Liver (tissue), 9 donors: ENCODE data around the gene MYO7A. TPM values are rescaled to one million over a fixed set of nuclear protein-coding genes. Genes with fewer than 3 reads are reported as not detected.

Source experiments
- DNase-seq: peaks from one replicate; pipeline ENCODE4 v3.0.0-alpha.2; 2017; ENCODE audit warnings: low spot score
- H3K27ac ChIP-seq, 2 donors: one replicate each; pipeline ENCODE4 v1.7.0; 2013; ENCODE audit warnings: inconsistent platforms in 2 of 2, low read length in 2 of 2, control low read depth in 1 of 2, low read depth in 1 of 2, mild to moderate bottlenecking in 1 of 2
- H3K27me3 ChIP-seq, 4 donors: one replicate each; pipeline versions ENCODE4 v1.6.1 to v1.7.0; 2013; ENCODE audit warnings: low read length in 3 of 4, inconsistent platforms in 1 of 4, mild to moderate bottlenecking in 1 of 4, moderate library complexity in 1 of 4; ENCODE audit not compliant: control insufficient read depth in 4 of 4, insufficient read depth in 4 of 4
- H3K36me3 ChIP-seq, 4 donors: one replicate each; pipeline versions ENCODE4 v1.6.1 to v1.7.0; 2013; ENCODE audit warnings: low read length in 3 of 4, mild to moderate bottlenecking in 3 of 4, low read depth in 1 of 4, moderate library complexity in 1 of 4; ENCODE audit not compliant: control insufficient read depth in 4 of 4, insufficient read depth in 3 of 4
- H3K4me1 ChIP-seq, 4 donors: one replicate each; pipeline versions ENCODE4 v1.6.1 to v1.7.0; 2013; ENCODE audit warnings: low read length in 3 of 4, mild to moderate bottlenecking in 3 of 4, moderate library complexity in 1 of 4; ENCODE audit not compliant: control insufficient read depth in 4 of 4, insufficient read depth in 4 of 4
- H3K4me3 ChIP-seq, 3 donors: one replicate each; pipeline versions ENCODE4 v1.6.1 to v1.7.0; 2013; ENCODE audit warnings: low read length in 3 of 3, control low read depth in 1 of 3, low read depth in 1 of 3, mild to moderate bottlenecking in 1 of 3
- H3K9ac ChIP-seq, 2 donors: one replicate each; pipeline ENCODE4 v1.7.0; 2013; ENCODE audit warnings: low read length in 2 of 2, mild to moderate bottlenecking in 2 of 2, moderate library complexity in 2 of 2, control low read depth in 1 of 2, low read depth in 1 of 2
- H3K9me3 ChIP-seq, 4 donors: one replicate each; pipeline versions ENCODE4 v1.6.1 to v1.7.0; 2013; ENCODE audit warnings: low read length in 3 of 4; ENCODE audit not compliant: control insufficient read depth in 4 of 4
- EGR1 ChIP-seq, 2 donors: IDR thresholded peaks; 2 replicates each; pipeline ENCODE4 v1.6.1; 2016 to 2018; ENCODE audit warnings: antibody characterized with exemption in 2 of 2, low read depth in 2 of 2
- FOXA1 ChIP-seq: IDR thresholded peaks from 2 replicates; pipeline ENCODE4 v1.6.1; 2016; ENCODE audit warnings: antibody characterized with exemption
- GABPA ChIP-seq, 2 donors: IDR thresholded peaks in 1 of 2; conservative IDR thresholded peaks in 1 of 2; 2 replicates each; pipeline ENCODE4 v1.6.1; 2016; ENCODE audit warnings: antibody characterized with exemption in 2 of 2, mild to moderate bottlenecking in 1 of 2, moderate library complexity in 1 of 2
- HNF4A ChIP-seq, 2 donors: conservative IDR thresholded peaks; 2 replicates each; pipeline ENCODE4 v1.6.1; 2016; ENCODE audit warnings: antibody characterized with exemption in 2 of 2, mild to moderate bottlenecking in 2 of 2
- HNF4G ChIP-seq: IDR thresholded peaks from 2 replicates; pipeline ENCODE4 v1.6.1; 2016; ENCODE audit warnings: antibody characterized with exemption
- JUND ChIP-seq, 2 donors: IDR thresholded peaks; 2 replicates each; pipeline ENCODE4 v1.6.1; 2016; ENCODE audit warnings: antibody characterized with exemption in 2 of 2
- NR2F2 ChIP-seq: IDR thresholded peaks from 2 replicates; pipeline ENCODE4 v1.6.1; 2016; ENCODE audit warnings: antibody characterized with exemption
- RAD21 ChIP-seq, 2 donors: IDR thresholded peaks; 2 replicates each; pipeline ENCODE4 v1.6.1; 2016; ENCODE audit warnings: antibody characterized with exemption in 2 of 2, mild to moderate bottlenecking in 2 of 2
- RXRA ChIP-seq, 2 donors: IDR thresholded peaks; 2 replicates each; pipeline ENCODE4 v1.6.1; 2017 to 2018; ENCODE audit warnings: antibody characterized with exemption in 2 of 2, mild to moderate bottlenecking in 1 of 2
- SP1 ChIP-seq: IDR thresholded peaks from 2 replicates; pipeline ENCODE4 v1.6.1; 2018; ENCODE audit warnings: antibody characterized with exemption, mild to moderate bottlenecking
- YY1 ChIP-seq: IDR thresholded peaks from 2 replicates; pipeline ENCODE4 v1.6.1; 2016; ENCODE audit warnings: antibody characterized with exemption, mild to moderate bottlenecking
- WGBS: extraction: QIAGEN DNeasy Blood & Tissue Kit; methylation state at CpG from one replicate; pipeline ENCODE4 v1.1.7; 2013; 5-methylcytosine and 5-hydroxymethylcytosine counted together
- polyA plus RNA-seq, 2 donors: library from polyadenylated mRNA; stranded (reverse) in 1 of 2; unstranded in 1 of 2; fragments of 200-250 nt in 1 of 2; fragments of >200 nt in 1 of 2; fragmentation: Nextera tagmentation in 1 of 2; extraction: Ambion mirVana in 1 of 2; gene quantifications; one replicate each; pipeline versions ENCODE4 v1.2.1 to v1.2.3, GENCODE V29; 2013 to 2015
- total RNA-seq, 2 donors: library from RNA; depleted of rRNA; stranded (reverse); fragments of >200 nt; gene quantifications; one replicate each; pipeline ENCODE4 v1.2.3, GENCODE V29; 2014
- TF ChIP-seq, protein P1 (sequence below): IDR thresholded peaks from 2 replicates; pipeline ENCODE4 v1.6.1; 2016; ENCODE audit warnings: antibody characterized with exemption
- TF ChIP-seq, protein P2 (sequence below): fragments of 150-350 bp; IDR thresholded peaks from 2 replicates; pipeline ENCODE4 v1.5.1; 2017; ENCODE audit warnings: improper control_type of control experiment, low read depth, low read length; ENCODE audit not compliant: missing input control
- donor health status: healthy.
- donor health status: healthy.
- donor health status: healthy.
- donor health status: healthy.
- donor health status: healthy.

Gene MYO7A
- total and polyA plus RNA-seq, 4 donors: 7.3 to 33.6 (median 11.3) TPM

- TF ChIP-seq, protein P1, sequence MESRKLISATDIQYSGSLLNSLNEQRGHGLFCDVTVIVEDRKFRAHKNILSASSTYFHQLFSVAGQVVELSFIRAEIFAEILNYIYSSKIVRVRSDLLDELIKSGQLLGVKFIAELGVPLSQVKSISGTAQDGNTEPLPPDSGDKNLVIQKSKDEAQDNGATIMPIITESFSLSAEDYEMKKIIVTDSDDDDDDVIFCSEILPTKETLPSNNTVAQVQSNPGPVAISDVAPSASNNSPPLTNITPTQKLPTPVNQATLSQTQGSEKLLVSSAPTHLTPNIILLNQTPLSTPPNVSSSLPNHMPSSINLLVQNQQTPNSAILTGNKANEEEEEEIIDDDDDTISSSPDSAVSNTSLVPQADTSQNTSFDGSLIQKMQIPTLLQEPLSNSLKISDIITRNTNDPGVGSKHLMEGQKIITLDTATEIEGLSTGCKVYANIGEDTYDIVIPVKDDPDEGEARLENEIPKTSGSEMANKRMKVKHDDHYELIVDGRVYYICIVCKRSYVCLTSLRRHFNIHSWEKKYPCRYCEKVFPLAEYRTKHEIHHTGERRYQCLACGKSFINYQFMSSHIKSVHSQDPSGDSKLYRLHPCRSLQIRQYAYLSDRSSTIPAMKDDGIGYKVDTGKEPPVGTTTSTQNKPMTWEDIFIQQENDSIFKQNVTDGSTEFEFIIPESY: no peak
- TF ChIP-seq GABPA (IDR thresholded peaks at IDR 0.05 in 1 of 2, conservative IDR thresholded peaks at IDR 0.05 in 1 of 2): no peak
- peak; percentile 62 for TF ChIP-seq YY1
Observed at GRCh38 chr11:77130763-77131513, 2.9 kb downstream of the MYO7A start (continued).

- no peak overlapping the region for H3K9ac ChIP-seq
- H3K27me3 ChIP-seq: no peaks in the 10 kb centered on the region
- no peak for DNase-seq
- no peaks in the 10 kb centered on the region for H3K36me3 ChIP-seq
- H3K27ac ChIP-seq: peak overlapping the region; percentile 54 to 60
- H3K4me3 ChIP-seq: no peak overlapping the region
- WGBS: 55% methylated on average over 6 of the region's 6 CpGs
- no peaks in the 10 kb centered on the region for H3K9me3 ChIP-seq
- TF ChIP-seq NR2F2: no peak
- H3K4me1 ChIP-seq: peaks cover 16 to 67% (median 56%) of the 10 kb centered on the region in 4 donors
Observed at GRCh38 chr11:77131560-77131959, 3.5 kb downstream of the MYO7A start.

- Histone ChIP-seq H3K27me3 (no peaks in the 10 kb centered on the region), H3K4me3 (no peak overlapping the region), H3K27ac (no peak overlapping the region), H3K9ac (no peak overlapping the region), H3K9me3 (no peaks in the 10 kb centered on the region), H3K4me1 (peaks cover 14 to 38% (median 30%) of the 10 kb centered on the region in 4 donors), H3K36me3 (no peaks in the 10 kb centered on the region)
- no peak for DNase-seq
- TF ChIP-seq RXRA (IDR thresholded peaks at IDR 0.05) (no peak), GABPA (IDR thresholded peaks at IDR 0.05 in 1 of 2, conservative IDR thresholded peaks at IDR 0.05 in 1 of 2) (no peak), JUND (IDR thresholded peaks at IDR 0.05) (no peak), HNF4G (no peak), RAD21 (IDR thresholded peaks at IDR 0.05) (no peak), HNF4A (conservative IDR thresholded peaks at IDR 0.05) (no peak), EGR1 (IDR thresholded peaks at IDR 0.05; ENCODE audit: low read depth in 2 of 2) (no peak), FOXA1 (no peak), SP1 (no peak)
- TF ChIP-seq, protein P2, sequence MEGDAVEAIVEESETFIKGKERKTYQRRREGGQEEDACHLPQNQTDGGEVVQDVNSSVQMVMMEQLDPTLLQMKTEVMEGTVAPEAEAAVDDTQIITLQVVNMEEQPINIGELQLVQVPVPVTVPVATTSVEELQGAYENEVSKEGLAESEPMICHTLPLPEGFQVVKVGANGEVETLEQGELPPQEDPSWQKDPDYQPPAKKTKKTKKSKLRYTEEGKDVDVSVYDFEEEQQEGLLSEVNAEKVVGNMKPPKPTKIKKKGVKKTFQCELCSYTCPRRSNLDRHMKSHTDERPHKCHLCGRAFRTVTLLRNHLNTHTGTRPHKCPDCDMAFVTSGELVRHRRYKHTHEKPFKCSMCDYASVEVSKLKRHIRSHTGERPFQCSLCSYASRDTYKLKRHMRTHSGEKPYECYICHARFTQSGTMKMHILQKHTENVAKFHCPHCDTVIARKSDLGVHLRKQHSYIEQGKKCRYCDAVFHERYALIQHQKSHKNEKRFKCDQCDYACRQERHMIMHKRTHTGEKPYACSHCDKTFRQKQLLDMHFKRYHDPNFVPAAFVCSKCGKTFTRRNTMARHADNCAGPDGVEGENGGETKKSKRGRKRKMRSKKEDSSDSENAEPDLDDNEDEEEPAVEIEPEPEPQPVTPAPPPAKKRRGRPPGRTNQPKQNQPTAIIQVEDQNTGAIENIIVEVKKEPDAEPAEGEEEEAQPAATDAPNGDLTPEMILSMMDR: no peak
- TF ChIP-seq, protein P1: no peak
- WGBS: 28% methylated on average over 2 of the region's 2 CpGs
Observed at GRCh38 chr11:77135069-77135468, 7.0 kb downstream of the MYO7A start.
